IMR-90 (cell line): ENCODE results near the gene CIITA. TPM values are rescaled to one million over a fixed set of nuclear protein-coding genes. Genes with fewer than 3 reads are reported as not detected.

ENCODE experiments used
- ATAC-seq: fragments of 200-7000 bp; cut with Tn5 transposase; 2 replicates; pipeline ENCODE4 v1.9.1; 2020; ENCODE audit warnings: low read depth, mild to moderate bottlenecking, moderate library complexity
- BruUV-seq: library from RNA; stranded (reverse); fragments of 400-500 nt; replicated peaks from 2 replicates; lab custom pipeline; 2021; lab: Mats Ljungman, UMichigan
- CTCF ChIA-PET: fragments of 300-600 bp; formaldehyde crosslinking; extraction: SDS; loops from one replicate; lab custom pipeline; 2021; ENCODE audit warnings: antibody characterized with exemption; lab: Yijun Ruan, JAX
- POLR2A ChIA-PET: fragments of 300-600 bp; sonication (Branson Sonifier 250); formaldehyde crosslinking; loops from one replicate; lab custom pipeline; 2022; ENCODE audit warnings: antibody characterized with exemption; ENCODE audit not compliant: unreplicated experiment; lab: Charles Lee
- DNase-seq: peaks from one replicate; pipeline ENCODE4 v3.0.0; 2013
- H2AFZ ChIP-seq: replicated peaks from 2 replicates; pipeline ENCODE3; 2013; ENCODE audit warnings: low read length, mild to moderate bottlenecking; ENCODE audit not compliant: poor library complexity
- H2AK5ac ChIP-seq: 2 replicates; pipeline ENCODE4 v1.6.1; 2013; ENCODE audit warnings: low read depth, low read length, inconsistent platforms
- H2AK9ac ChIP-seq: replicated peaks from 2 replicates; pipeline ENCODE3; 2013; ENCODE audit warnings: mild to moderate bottlenecking, low read depth, low read length, moderate library complexity; ENCODE audit not compliant: poor library complexity
- H2BK120ac ChIP-seq: 2 replicates; pipeline ENCODE4 v1.6.1; 2013; ENCODE audit warnings: low read depth, low read length, inconsistent platforms
- H2BK15ac ChIP-seq: 3 replicates; pipeline ENCODE4 v1.6.1; 2013; ENCODE audit warnings: low read depth, low read length, inconsistent platforms
- H2BK20ac ChIP-seq: 2 replicates; pipeline ENCODE4 v1.6.1; 2013; ENCODE audit warnings: low read depth, mild to moderate bottlenecking, inconsistent platforms, low read length, moderate library complexity
- H2BK5ac ChIP-seq: 2 replicates; pipeline ENCODE4 v1.6.1; 2013; ENCODE audit warnings: mild to moderate bottlenecking, low read depth, low read length, inconsistent platforms; ENCODE audit not compliant: poor library complexity, severe bottlenecking
- H3K14ac ChIP-seq: replicated peaks from 2 replicates; pipeline ENCODE4 v1.6.1; 2013; ENCODE audit warnings: low read depth, low read length, inconsistent platforms
- H3K18ac ChIP-seq: 2 replicates; pipeline ENCODE4 v1.6.1; 2013; ENCODE audit warnings: low read depth, low read length, control low read depth
- H3K23ac ChIP-seq: 2 replicates; pipeline ENCODE4 v1.6.1; 2013; ENCODE audit warnings: low read depth, low read length, inconsistent platforms
- H3K27ac ChIP-seq: 2 replicates; pipeline ENCODE4 v1.5.1; 2013; ENCODE audit warnings: mild to moderate bottlenecking, control low read depth, low read length; ENCODE audit not compliant: insufficient read depth
- H3K27me3 ChIP-seq: 2 replicates; pipeline ENCODE4 v1.6.1; 2013; ENCODE audit warnings: low read length; ENCODE audit not compliant: control insufficient read depth, insufficient read depth
- H3K36me3 ChIP-seq: 2 replicates; pipeline ENCODE4 v1.6.1; 2013; ENCODE audit warnings: low read length, mixed read lengths; ENCODE audit not compliant: control insufficient read depth, insufficient read depth
- H3K4ac ChIP-seq: 2 replicates; pipeline ENCODE4 v1.6.1; 2013; ENCODE audit warnings: low read depth, low read length, inconsistent platforms
- H3K4me1 ChIP-seq: 2 replicates; pipeline ENCODE4 v1.6.1; 2013; ENCODE audit warnings: low read length, mixed read lengths; ENCODE audit not compliant: control insufficient read depth, insufficient read depth
- H3K4me2 ChIP-seq: 2 replicates; pipeline ENCODE4 v1.6.1; 2013; ENCODE audit warnings: low read depth, mild to moderate bottlenecking, control low read depth, low read length, moderate library complexity
- H3K4me3 ChIP-seq: 2 replicates; pipeline ENCODE4 v1.5.1; 2013; ENCODE audit warnings: low read depth, mild to moderate bottlenecking, control low read depth, low read length, moderate library complexity; ENCODE audit not compliant: insufficient read depth
- H3K56ac ChIP-seq: 2 replicates; pipeline ENCODE4 v1.6.1; 2013; ENCODE audit warnings: low read length, inconsistent platforms; ENCODE audit not compliant: insufficient read depth; ENCODE audit errors: extremely low read depth
- H3K79me1 ChIP-seq, 2 experiments: 2 replicates each; pipeline ENCODE4 v1.6.1; 2013; ENCODE audit warnings: low read length in 2 of 2, inconsistent platforms in 1 of 2, low read depth in 1 of 2
- H3K9ac ChIP-seq: 2 replicates; pipeline ENCODE4 v1.6.1; 2013; ENCODE audit warnings: low read depth, low read length, control low read depth
- H3K9me1 ChIP-seq: 2 replicates; pipeline ENCODE4 v1.6.1; 2013; ENCODE audit warnings: low read length, inconsistent platforms; ENCODE audit not compliant: insufficient read depth
- H3K9me3 ChIP-seq: 2 replicates; pipeline ENCODE4 v1.6.1; 2013; ENCODE audit warnings: low read length; ENCODE audit not compliant: control insufficient read depth, insufficient read depth
- H4K20me1 ChIP-seq: 2 replicates; pipeline ENCODE4 v1.6.1; 2013; ENCODE audit warnings: low read length, inconsistent platforms; ENCODE audit not compliant: insufficient read depth
- H4K5ac ChIP-seq: 2 replicates; pipeline ENCODE4 v1.6.1; 2013; ENCODE audit warnings: mild to moderate bottlenecking, low read depth, low read length, control low read depth
- H4K8ac ChIP-seq, 2 experiments: 2 replicates each; pipeline ENCODE4 v1.6.1; 2013; ENCODE audit warnings: low read depth in 2 of 2, low read length in 2 of 2, control low read depth in 1 of 2, inconsistent platforms in 1 of 2
- H4K91ac ChIP-seq: 2 replicates; pipeline ENCODE4 v1.6.1; 2013; ENCODE audit warnings: low read depth, low read length, inconsistent platforms; ENCODE audit not compliant: insufficient read depth
- BHLHE40 ChIP-seq: fragments of 150-350 bp; IDR thresholded peaks from 2 replicates; pipeline ENCODE4 v1.6.1; 2016; ENCODE audit warnings: mild to moderate bottlenecking, low read depth, low read length
- CEBPB ChIP-seq: IDR thresholded peaks from 2 replicates; pipeline ENCODE4 v1.6.1; 2012; ENCODE audit warnings: low read depth, low read length, improper control_type of control experiment
- CHD1 ChIP-seq: IDR thresholded peaks from 2 replicates; pipeline ENCODE4 v1.6.1; 2012; ENCODE audit warnings: low read depth, low read length, improper control_type of control experiment
- FOS ChIP-seq: fragments of 150-350 bp; IDR thresholded peaks from 2 replicates; pipeline ENCODE4 v1.6.1; 2016; ENCODE audit warnings: low read depth, low read length
- MAZ ChIP-seq: IDR thresholded peaks from 2 replicates; pipeline ENCODE4 v1.6.1; 2012; ENCODE audit warnings: low read depth, mild to moderate bottlenecking, low read length, improper control_type of control experiment, moderate library complexity, borderline replicate concordance
- NFE2L2 ChIP-seq: fragments of 150-350 bp; IDR thresholded peaks from 2 replicates; pipeline ENCODE4 v1.6.1; 2016; ENCODE audit warnings: low read depth, mild to moderate bottlenecking, low read length
- POLR2A ChIP-seq: IDR thresholded peaks from 2 replicates; pipeline ENCODE4 v1.6.1; 2012; ENCODE audit warnings: mild to moderate bottlenecking, low read depth, low read length
- RCOR1 ChIP-seq: IDR thresholded peaks from 2 replicates; pipeline ENCODE4 v1.6.1; 2012; ENCODE audit warnings: mild to moderate bottlenecking, low read length, improper control_type of control experiment; ENCODE audit not compliant: insufficient replicate concordance
- RFX5 ChIP-seq: IDR thresholded peaks from 2 replicates; pipeline ENCODE4 v1.8.0; 2012; ENCODE audit warnings: low read depth, mild to moderate bottlenecking, low read length, moderate library complexity
- SMC3 ChIP-seq: fragments of 150-350 bp; IDR thresholded peaks from 2 replicates; pipeline ENCODE4 v1.6.1; 2016; ENCODE audit warnings: low read depth, mild to moderate bottlenecking, antibody characterized with exemption, low read length, moderate library complexity
- WGBS, 2 experiments: methylation state at CpG; one replicate each; pipeline versions ENCODE4 v1.1.5 to v1.1.7; 2013; ENCODE audit warnings: missing lambda C conversion rate in 2 of 2; ENCODE audit not compliant: insufficient read length in 1 of 2; ENCODE audit errors: extremely low coverage in 2 of 2; 5-methylcytosine and 5-hydroxymethylcytosine counted together
- dilution Hi-C: fragments of 300-500 bp; cut with HindIII; formaldehyde crosslinking; loops from one replicate; pipeline ENCODE4 v1.14.3; 2018; ENCODE audit warnings: low sequenced_read_pairs; ENCODE audit not compliant: unreplicated experiment
- in situ Hi-C: fragments of 300-500 bp; cut with MboI; formaldehyde crosslinking; loops from 3 replicates; pipeline ENCODE4 v1.14.3; 2019; ENCODE audit warnings: low sequenced_read_pairs, inconsistent platforms, mixed read lengths
- intact Hi-C: fragments of 100-400 bp; cut with micrococcal nuclease; formaldehyde crosslinking; loops from 2 replicates; pipeline ENCODE4 v1.10.0; 2022
- polyA plus RNA-seq, 3 experiments: library from polyadenylated mRNA; depleted of rRNA; stranded (reverse); fragments of >200 nt; gene quantifications; 2 replicates each; pipeline ENCODE4 v1.2.3, GENCODE V29; 2012; ENCODE audit warnings: low replicate concordance in 1 of 3
- total RNA-seq: library from RNA; depleted of rRNA; stranded (reverse); fragments of >200 nt; gene quantifications from 2 replicates; pipeline ENCODE4 v1.2.3, GENCODE V29; 2012

CIITA gene
- total and polyA plus RNA-seq, 2 of the 4 experiments (the other 2 are of a cell fraction), result 0.10 TPM; not detected in 1

DNA sequence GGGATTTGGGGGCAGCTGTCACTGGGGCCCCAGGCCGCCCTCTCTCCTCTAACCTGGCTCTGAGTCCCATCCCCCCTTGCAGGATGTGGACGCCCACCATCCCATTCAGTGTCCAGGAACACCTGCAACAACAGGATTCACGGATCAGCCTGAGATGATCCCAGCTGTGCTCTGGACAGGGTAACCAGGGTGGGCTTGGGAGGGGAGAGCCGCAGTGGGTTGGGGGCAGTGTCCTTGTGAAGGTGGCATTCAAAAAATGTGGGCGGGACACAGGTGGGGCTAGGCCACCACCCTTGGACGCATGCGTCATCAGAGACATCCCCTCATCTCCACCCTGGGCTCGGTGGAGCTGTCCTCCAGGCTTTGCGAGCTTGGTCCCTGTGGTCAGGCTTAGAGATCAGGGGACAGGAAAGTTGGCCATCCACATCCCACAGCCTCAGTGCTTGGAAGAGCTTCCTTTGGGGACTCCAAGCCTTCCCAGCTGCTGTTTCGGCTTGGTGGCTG is 46.2 kb downstream of the CIITA start:
- Histone ChIP-seq H4K91ac (no peak overlapping the region), H3K36me3 (peaks cover 26% of the 10 kb centered on the region), H3K18ac (no peak overlapping the region), H3K4me2 (no peak overlapping the region), H3K4me1 (peaks cover 5% of the 10 kb centered on the region), H2BK5ac (no peak overlapping the region), H4K8ac (no peak overlapping the region), H4K20me1 (no peaks in the 10 kb centered on the region; the same call in 1 of the 2 replicates), H3K9ac (no peak overlapping the region), H3K27me3 (no peaks in the 10 kb centered on the region), H2BK15ac (no peak overlapping the region), H2BK20ac (no peak overlapping the region), H3K4ac (no peak overlapping the region), H3K9me3 (no peaks in the 10 kb centered on the region), H4K5ac (no peak overlapping the region), H2AFZ (no peak overlapping the region), H3K79me1 (peaks cover 0 to 7% of the 10 kb centered on the region in 2 experiments; a peak in 1 of 4 replicates), H3K56ac (no peak overlapping the region), H2AK9ac (no peak overlapping the region), H3K27ac (no peak overlapping the region), H3K9me1 (no peaks in the 10 kb centered on the region), H2AK5ac (no peak overlapping the region), H3K14ac (no peak overlapping the region), H3K23ac (no peak overlapping the region), H3K4me3 (no peak overlapping the region), H2BK120ac (no peak overlapping the region)
- whole genome bisulfite sequencing, 2 experiments, result 100% methylated on average over 1 of the region's 10 CpGs; no CpG with 5 or more reads in 1 of the 2 experiments
- no peak for ATAC-seq
- no TSS peak for BruUV-seq
- intact Hi-C loops (no loop called here), in situ Hi-C loops (loop anchor here (25.0 kb wide), 1 partner anchor 661 kb away; no protein-coding TSS in a partner anchor), dilution Hi-C loops (no loop called here)
- DNase-seq, result no peak
- TF ChIP-seq NFE2L2 (no peak), RCOR1 (no peak), FOS (no peak), SMC3 (no peak), POLR2A (no peak), MAZ (no peak), CHD1 (no peak), CEBPB (no peak), BHLHE40 (no peak), RFX5 (no peak)
- POLR2A ChIA-PET, result no interaction called here
- CTCF ChIA-PET, result no interaction called here
